MCF 10A (cell line): ENCODE data around the gene USP35. TPM values are rescaled to one million over a fixed set of nuclear protein-coding genes. Genes with fewer than 3 reads are reported as not detected.

Experiments used
- BruUV-seq: library from RNA; stranded (reverse); fragments of 400-500 nt; replicated peaks from 2 replicates; lab custom pipeline; 2021; lab: Mats Ljungman, UMichigan
- CTCF ChIA-PET: fragments of 300-600 bp; sonication (Branson Sonifier 250); formaldehyde crosslinking; extraction: SDS; loops from one replicate; lab custom pipeline; 2021; ENCODE audit warnings: antibody characterized with exemption, inconsistent platforms; lab: Yijun Ruan, JAX
- POLR2A ChIA-PET: fragments of 300-600, 350-650 bp; sonication (Branson Sonifier 250); formaldehyde crosslinking; extraction: SDS; loops from one replicate; lab custom pipeline; 2020; ENCODE audit warnings: antibody characterized with exemption, inconsistent platforms; lab: Yijun Ruan, JAX
- DNase-seq: peaks from one replicate; pipeline ENCODE4 v3.0.0-alpha.2; 2018; ENCODE audit not compliant: unreplicated experiment
- H3K27ac Mint-ChIP-seq: one replicate; pipeline ENCODE4 v1.8.0; 2022; ENCODE audit warnings: mild to moderate bottlenecking, low read depth, mixed read lengths; ENCODE audit not compliant: unreplicated experiment
- H3K27me3 Mint-ChIP-seq: one replicate; pipeline ENCODE4 v1.8.0; 2022; ENCODE audit warnings: mixed read lengths; ENCODE audit not compliant: insufficient read depth, unreplicated experiment
- H3K36me3 Mint-ChIP-seq: one replicate; pipeline ENCODE4 v1.8.0; 2022; ENCODE audit warnings: mild to moderate bottlenecking, moderate library complexity, mixed read lengths; ENCODE audit not compliant: insufficient read depth, unreplicated experiment
- H3K4me1 Mint-ChIP-seq: one replicate; pipeline ENCODE4 v1.8.0; 2022; ENCODE audit warnings: mixed read lengths; ENCODE audit not compliant: insufficient read depth, unreplicated experiment
- H3K4me3 Mint-ChIP-seq: one replicate; pipeline ENCODE4 v1.8.0; 2022; ENCODE audit warnings: mild to moderate bottlenecking, moderate library complexity, mixed read lengths; ENCODE audit not compliant: unreplicated experiment
- H3K9me3 Mint-ChIP-seq: one replicate; pipeline ENCODE4 v1.8.0; 2022; ENCODE audit warnings: mixed read lengths; ENCODE audit not compliant: unreplicated experiment
- intact Hi-C: fragments of 100-400 bp; cut with micrococcal nuclease; formaldehyde crosslinking; loops from 2 replicates; pipeline ENCODE4 v1.14.1; 2022
- total RNA-seq: library from RNA; stranded (reverse); gene quantifications from 2 replicates; pipeline ENCODE4 v1.2.3, GENCODE V29; 2022
- TF ChIP-seq, protein P1 (sequence below): fragments of 200-600 bp; IDR thresholded peaks from one replicate; pipeline ENCODE4 v1.8.0; 2022; ENCODE audit warnings: antibody characterized with exemption, mild to moderate bottlenecking; ENCODE audit not compliant: unreplicated experiment

The USP35 gene
- total RNA-seq, 1 experiment from 2014 or later, result 6.7 TPM

DNA sequence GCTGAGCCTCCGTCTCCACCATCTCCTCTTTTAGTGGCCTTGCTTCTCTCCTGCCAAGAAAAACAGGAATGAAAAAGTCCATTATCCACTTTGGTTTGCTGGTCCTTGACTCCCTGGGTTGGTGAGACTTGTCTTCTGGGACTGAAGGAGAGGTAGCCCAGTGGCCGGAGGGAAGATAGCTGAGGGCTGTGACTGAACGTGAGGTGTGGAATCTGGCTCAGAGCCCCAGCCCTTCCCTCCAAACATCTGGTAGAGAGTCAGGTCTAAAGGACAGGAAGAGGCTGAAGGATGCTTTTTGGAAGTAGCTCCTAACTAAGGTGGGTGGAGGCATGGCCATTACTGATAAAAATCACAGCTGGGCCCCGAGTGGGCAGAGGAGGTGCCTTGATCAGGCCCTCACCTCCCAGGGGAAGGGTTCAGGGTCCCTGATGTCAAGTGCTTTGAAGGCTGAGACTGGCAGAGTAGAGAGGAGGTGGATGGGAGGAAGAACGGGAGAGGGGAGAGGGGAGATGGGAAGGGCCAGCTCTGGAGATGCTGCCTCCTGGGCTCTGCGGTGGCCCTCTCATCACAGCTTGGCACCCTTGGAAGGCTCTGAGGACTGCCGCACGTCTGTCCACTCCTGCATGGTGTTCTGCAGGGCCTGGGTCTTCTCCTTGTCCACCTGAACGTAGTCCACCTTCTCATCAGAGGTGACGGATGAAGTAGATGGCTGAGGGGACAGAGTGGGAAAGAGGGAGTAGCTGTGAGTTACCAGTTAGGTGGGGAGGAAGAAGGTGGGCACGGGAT, 30.2 kb downstream of the USP35 start:
- intact Hi-C loops, result no loop called here
- H3K9me3 Mint-ChIP-seq, result no peaks in the 10 kb centered on the region
- BruUV-seq, result no TSS peak
- H3K4me1 Mint-ChIP-seq, result peaks cover 6% of the 10 kb centered on the region
- no peaks in the 10 kb centered on the region for H3K27me3 Mint-ChIP-seq
- POLR2A ChIA-PET, result no interaction called here
- DNase-seq, result no peak
- peaks cover 9% of the 10 kb centered on the region for H3K36me3 Mint-ChIP-seq
- CTCF ChIA-PET, result interaction anchor here (1.2 to 2.5 kb wide), 2 partner anchors 345 kb away, joined by 5 to 12 read pairs; no protein-coding TSS in a partner anchor
- no peak overlapping the region for H3K4me3 Mint-ChIP-seq
- H3K27ac Mint-ChIP-seq, result no peak overlapping the region
- TF ChIP-seq, protein P1, sequence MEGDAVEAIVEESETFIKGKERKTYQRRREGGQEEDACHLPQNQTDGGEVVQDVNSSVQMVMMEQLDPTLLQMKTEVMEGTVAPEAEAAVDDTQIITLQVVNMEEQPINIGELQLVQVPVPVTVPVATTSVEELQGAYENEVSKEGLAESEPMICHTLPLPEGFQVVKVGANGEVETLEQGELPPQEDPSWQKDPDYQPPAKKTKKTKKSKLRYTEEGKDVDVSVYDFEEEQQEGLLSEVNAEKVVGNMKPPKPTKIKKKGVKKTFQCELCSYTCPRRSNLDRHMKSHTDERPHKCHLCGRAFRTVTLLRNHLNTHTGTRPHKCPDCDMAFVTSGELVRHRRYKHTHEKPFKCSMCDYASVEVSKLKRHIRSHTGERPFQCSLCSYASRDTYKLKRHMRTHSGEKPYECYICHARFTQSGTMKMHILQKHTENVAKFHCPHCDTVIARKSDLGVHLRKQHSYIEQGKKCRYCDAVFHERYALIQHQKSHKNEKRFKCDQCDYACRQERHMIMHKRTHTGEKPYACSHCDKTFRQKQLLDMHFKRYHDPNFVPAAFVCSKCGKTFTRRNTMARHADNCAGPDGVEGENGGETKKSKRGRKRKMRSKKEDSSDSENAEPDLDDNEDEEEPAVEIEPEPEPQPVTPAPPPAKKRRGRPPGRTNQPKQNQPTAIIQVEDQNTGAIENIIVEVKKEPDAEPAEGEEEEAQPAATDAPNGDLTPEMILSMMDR, result no peak

DNA sequence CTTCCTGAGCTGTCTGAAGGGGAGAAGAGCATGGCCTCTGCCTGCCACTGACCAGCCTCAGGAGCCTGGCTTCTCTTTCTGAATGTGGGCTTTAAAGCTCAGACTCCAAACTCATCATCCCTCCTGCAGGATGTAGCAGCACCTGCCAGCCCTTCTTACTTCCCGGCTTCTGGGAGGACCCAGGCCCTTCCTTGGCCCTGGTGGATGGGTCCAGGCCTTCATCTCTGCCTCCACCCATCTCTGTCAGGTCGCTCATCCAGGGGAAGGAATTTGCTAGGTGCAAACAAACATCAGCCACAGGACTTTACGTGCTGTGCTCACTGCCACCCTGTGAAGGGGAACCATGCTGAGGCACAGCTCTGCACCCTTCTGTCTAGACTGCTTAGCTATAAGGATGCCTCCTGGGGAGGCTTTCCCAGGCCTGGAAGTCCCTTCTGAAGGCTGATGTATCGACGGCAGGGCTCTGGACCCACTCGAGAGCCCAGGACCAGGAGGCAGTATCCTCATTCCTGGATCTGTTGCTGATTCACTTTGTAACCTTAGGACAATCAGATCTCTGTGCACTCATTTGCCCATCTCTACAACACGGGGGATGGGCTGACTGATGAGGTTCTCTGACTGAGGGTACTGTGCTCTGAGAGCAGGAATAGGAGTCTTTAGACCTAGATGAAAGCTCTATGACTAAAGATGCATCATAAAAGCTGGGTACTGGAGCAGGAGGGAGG, 30.9 kb downstream of the USP35 start:
- Mint-ChIP-seq H3K36me3 (peaks cover 9% of the 10 kb centered on the region), H3K4me1 (peaks cover 6% of the 10 kb centered on the region), H3K27ac (no peak overlapping the region), H3K4me3 (no peak overlapping the region), H3K9me3 (no peaks in the 10 kb centered on the region), H3K27me3 (no peaks in the 10 kb centered on the region)
- no TSS peak for BruUV-seq
- intact Hi-C loops, result no loop called here
- TF ChIP-seq, protein P1, result no peak
- no peak for DNase-seq
- ChIA-PET POLR2A (no interaction called here), CTCF (interaction anchor here (1.2 kb wide), 1 partner anchor 345 kb away, joined by 5 read pairs; no protein-coding TSS in a partner anchor)

DNA sequence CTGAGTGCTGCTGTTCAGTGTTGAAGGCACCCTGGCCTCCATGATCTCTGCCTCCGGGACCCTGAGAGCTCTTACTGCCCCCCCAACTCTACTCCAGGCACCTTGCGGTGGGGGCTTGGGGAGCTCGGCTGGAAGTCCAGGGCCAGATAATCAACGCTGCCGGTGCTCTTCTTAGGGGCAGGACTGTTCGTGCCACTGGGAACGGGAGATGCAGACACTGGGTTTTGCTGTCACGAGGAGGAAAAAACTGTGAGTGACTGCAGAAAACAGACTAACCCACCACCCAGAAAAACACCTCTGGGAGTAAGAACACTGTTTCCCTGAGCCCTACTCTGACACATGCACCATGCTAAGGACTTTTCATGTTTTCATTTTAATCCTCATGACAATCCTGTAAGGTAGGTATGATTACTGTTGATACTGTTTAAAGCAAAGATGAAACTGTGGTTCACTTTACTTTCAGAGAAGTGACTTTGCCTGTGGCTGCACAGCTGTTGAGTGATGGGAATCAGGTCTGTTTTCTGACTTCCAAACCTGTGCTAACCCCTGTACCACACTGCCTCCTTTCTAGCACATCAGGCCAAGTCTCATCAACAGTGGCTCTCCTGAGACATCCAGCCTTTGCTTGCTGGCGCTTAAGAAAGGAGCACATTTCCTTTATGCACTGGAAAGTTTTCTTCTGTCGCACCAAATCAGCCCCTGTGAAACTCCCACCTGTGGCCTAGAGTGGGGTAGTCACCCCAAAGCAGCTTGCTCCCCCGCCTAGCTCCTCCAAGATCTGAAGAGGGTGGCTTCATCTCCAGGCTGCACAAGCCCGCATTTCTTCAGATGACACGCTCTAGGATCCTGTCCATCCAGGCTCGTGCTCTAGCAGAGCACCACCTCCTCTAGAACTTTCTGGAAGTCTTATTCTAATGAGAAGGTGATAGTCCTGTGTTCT, 31.8 kb downstream of the USP35 start:
- Mint-ChIP-seq H3K9me3 (no peaks in the 10 kb centered on the region), H3K27ac (no peak overlapping the region), H3K4me1 (peaks cover 6% of the 10 kb centered on the region), H3K4me3 (no peak overlapping the region), H3K27me3 (no peaks in the 10 kb centered on the region), H3K36me3 (peaks cover 4% of the 10 kb centered on the region)
- no peak for DNase-seq
- ChIA-PET CTCF (interaction anchor here (1.2 to 1.4 kb wide), 2 partner anchors 344 kb away, joined by 5 to 6 read pairs; no protein-coding TSS in a partner anchor), POLR2A (interaction anchor here (0.5 to 0.6 kb wide), 2 partner anchors 27 to 683 kb away, joined by 3 read pairs; no protein-coding TSS in a partner anchor)
- TF ChIP-seq, protein P1, result no peak
- no TSS peak for BruUV-seq
- intact Hi-C loops, result no loop called here
